Non-pigmented ciliary epithelial cell (primary cell): ENCODE measurements around the gene BAZ1B.
"Not testable (repeated sequence)": the region's sequence is repeated elsewhere in the genome, so short reads cannot be mapped to it uniquely, and the experiment has no call there.

Experiments used
- DNase-seq: peaks from one replicate; pipeline ENCODE4 v3.0.0-alpha.2; 2010; ENCODE audit warnings: low read depth

The BAZ1B gene

GRCh38 chr7:73541722-73542121 lies 19.6 kb upstream of the BAZ1B start:
- DNase-seq = no peak

GRCh38 chr7:73539709-73540108 lies 17.6 kb upstream of the BAZ1B start:
- DNase-seq = no peak

DNA sequence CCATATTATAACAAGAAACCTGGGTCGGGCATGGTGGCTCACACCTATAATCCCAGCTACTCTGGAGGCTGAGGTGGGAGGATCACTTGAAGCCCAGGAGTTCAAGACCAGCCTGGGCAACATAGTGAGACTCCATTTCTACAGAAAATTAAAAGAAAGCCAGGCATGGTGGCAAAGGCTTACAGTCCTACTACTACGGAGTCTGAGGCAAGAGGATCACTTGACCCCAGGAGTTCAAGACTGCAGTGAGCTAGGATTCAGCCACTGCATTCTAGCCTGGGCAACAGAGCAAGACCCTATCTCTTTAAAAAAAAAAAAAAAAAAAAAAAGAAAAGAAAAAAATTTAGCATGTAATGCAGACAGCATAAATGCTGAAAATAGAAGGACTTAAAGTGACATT lies 16.4 kb upstream of the BAZ1B start:
- DNase-seq = not testable (repeated sequence)

GRCh38 chr7:73537051-73537450 lies 15.0 kb upstream of the BAZ1B start:
- no peak for DNase-seq

- DNase-seq = no peak
These were observed 14.4 kb upstream of the BAZ1B start for GRCh38 chr7:73536479-73536878.

DNA sequence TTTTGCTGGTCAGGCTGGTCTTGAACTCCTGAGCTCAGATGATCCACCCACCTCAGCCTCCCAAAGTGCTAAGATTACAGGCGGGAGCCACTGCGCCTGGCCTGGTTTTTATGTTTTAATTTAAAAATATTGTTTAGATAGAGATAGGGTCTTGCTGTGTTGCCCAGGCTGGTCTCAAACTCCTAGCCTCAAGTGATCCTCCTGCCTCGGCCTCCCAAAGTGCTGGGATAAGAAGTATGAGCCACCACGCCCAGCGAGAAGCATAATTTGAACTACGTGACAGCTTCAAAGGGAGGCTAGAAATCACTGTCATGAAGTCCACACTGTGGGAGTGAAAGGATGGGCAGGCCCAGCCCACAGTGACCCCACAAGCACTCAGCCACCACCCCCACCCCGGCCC lies 13.8 kb upstream of the BAZ1B start:
- not testable (repeated sequence) for DNase-seq

- no peak for DNase-seq
These were observed 11.6 kb upstream of the BAZ1B start for GRCh38 chr7:73533742-73534141.

- DNase-seq = no peak
These were observed 10.1 kb upstream of the BAZ1B start for GRCh38 chr7:73532224-73532623.

GRCh38 chr7:73530800-73531199 lies 8.7 kb upstream of the BAZ1B start:
- no peak for DNase-seq

GRCh38 chr7:73526896-73527821 lies 5.1 kb upstream of the BAZ1B start:
- DNase-seq = no peak

DNA sequence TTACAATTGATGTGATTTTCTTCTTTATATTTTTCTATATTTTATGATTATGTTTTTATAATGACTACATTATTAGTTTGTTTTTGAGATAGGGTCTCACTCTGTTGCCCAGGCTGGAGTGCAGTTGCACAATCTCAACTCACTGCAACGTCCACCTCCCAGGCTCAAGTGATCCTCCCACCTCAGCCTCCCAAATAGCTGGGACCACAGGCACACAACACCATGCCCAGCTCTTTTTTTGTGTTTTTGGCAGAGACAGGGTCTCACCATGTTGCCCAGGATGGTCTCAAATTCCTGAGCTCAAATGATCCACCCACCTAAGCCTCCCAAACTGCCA lies 4.0 kb upstream of the BAZ1B start:
- DNase-seq = not testable (repeated sequence)

- no peak for DNase-seq
These were observed 423 bp downstream of the BAZ1B start for GRCh38 chr7:73521636-73522104.

- no peak for DNase-seq
These were observed 1.1 kb downstream of the BAZ1B start for GRCh38 chr7:73520673-73521635.

DNA sequence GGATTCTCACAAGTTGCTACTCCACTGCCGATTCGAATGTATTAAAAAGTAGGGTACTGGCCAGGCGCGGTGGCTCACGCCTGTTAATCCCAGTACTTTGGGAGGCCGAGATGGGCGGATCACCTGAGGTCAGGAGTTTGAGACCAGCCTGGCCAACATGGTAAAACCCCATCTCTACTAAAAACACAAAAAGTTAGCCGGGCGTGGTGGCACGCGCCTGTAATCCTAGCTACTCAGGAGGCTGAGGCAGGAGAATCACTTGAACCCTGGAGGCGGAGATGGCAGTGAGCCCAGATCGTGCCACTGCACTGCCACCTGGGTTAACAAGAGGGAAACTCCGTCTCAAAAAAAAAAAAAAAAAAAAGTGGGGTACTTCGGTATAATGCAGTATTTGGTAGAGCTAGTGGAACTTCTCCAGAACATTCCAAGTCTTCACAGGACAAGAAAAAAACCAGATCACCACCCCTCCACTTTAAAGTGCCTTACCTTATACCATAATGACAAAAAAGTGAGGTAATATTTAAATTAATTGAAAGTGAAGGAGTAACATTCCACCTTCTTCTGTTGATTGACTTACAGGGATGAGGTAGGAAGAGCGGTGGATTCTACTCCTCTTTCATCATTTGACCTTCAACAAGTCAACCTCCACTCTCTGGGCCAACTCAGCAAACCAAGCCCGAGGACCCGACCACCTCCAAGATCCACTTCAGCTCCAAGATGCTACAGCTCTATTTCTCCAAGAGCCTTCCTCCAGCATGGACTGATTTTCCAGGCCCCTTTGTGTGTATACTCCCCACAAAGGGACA lies 2.0 kb downstream of the BAZ1B start:
- no peak for DNase-seq

DNA sequence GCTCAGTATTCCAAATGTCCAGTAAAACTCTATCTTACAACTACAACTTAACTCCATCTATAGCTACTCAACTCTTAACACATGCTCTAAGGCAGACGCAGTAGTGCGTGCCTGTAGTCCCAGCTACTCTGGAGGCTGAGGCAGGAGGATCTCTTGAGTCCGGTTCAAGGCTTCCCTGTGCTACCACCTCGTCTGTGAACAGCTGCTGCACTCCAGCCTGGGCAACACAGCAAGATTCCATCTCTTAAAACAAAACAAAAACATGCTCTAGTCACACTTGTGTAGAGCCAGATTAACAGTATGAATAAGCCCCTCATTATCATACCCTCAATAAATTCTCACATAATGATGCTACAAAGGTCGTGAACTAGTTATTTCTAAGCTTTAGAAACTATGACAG lies 3.6 kb downstream of the BAZ1B start:
- no peak for DNase-seq

DNA sequence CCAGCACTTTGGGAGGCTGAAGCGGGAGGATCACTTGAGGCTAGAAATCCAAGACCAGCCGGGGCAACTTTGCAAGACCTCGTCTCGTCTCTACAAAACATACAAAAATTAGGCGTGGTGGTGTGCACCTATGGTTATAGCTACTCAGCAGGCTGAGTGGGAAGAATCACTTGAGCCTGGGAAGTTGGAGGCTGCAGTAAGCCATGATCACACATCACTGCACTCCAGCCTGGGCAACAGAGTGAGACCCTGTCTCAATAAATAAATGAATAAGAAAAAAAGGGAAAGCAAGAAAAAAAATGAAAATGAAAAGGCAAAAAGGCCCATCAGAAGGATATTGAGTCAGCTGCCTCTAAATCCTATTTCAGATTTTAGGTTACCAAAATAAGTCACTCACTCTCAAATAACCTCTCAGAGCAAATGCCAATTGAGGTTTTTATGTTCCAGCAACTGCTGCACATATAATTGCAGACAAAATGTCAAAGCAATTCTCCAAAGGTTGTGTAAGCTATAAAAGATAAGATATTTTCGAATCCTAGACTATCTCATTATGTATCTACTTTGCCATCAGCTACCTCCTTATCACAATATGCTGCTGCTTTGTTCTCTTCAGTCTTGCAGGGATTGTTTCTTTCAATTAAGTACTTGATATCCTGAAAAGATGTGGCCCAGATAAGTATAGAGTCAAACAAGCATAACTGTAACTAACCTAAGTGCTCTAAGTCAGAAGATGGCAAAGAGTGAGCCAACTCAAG lies 4.7 kb downstream of the BAZ1B start:
- DNase-seq = no peak

DNA sequence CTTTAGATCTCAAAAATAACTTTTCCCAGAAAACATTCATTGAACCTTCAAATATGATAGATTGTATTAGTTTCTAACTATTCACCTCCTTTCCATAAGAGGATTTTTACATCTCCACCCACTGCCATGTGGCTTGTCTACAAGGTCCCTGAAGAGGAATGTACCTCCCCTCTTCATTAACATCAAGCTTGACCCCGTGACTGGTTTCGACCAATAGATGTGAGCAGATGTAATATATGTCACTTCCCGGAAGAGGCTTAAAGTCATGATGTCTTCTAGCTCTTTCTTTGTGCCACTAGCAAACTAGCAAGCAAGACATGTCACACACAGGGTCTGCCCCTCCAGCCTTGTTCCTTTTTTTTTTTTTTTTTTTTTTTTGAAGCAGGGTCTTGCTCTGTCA lies 6.9 kb downstream of the BAZ1B start:
- no peak for DNase-seq

DNA sequence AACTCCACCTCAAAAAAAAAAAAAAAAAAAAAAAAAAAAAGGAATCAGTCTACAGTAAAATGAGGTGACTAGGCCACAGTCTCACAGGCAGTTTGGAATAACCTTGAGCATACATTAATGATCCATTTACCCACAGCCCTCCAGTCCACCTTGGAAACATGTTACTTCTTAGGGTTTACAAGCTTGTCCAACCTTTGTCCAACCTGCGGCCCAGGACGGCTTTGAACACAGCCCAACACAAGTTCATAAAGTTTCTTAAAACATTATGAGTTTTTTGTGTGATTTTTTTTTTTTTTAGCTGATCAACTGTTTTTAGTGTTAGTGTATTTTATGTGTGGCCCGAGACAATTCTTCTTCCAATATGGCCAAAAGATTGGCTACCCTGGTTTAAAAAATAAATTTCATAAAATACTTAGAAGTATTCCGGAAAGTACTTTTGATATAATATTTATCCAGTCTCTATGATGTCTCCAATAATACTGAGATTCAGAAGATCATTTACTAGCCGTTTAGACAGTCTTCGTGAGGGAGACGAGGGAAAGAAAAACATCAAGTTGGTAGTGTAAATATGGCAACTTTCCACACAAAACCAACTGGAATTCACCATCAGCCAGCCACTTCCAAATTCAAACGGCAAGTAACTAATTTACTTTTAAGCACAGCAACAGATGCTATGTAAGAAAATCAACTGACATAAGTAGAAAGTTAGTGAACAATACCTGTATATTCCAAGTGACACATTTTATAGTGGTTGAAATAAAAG lies 9.9 kb downstream of the BAZ1B start:
- DNase-seq = no peak

- DNase-seq = no peak
These were observed 12.6 kb downstream of the BAZ1B start for GRCh38 chr7:73509463-73509862.

DNA sequence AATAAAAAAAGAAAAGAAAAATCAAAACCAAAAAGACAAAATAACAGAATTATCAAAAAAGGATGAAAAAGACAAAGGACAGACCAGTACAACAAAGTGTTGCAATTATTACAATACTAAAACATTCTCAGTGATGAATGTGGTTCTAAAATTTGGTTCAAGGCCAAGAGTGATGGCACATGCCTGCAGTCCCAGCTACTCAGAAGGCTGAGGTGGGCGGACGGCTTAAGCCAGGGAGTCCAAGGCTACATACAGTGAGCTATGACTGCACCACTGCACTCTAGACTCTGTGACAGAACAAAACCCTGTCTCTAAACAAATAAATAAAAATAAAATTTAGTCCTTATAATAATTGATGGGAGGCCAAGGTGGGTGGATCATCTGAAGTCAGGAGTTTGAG lies 14.5 kb downstream of the BAZ1B start:
- no peak for DNase-seq

GRCh38 chr7:73504920-73505319 lies 17.2 kb downstream of the BAZ1B start:
- DNase-seq = no peak
